ENCODE results near the gene BOD1L1.

DNA sequence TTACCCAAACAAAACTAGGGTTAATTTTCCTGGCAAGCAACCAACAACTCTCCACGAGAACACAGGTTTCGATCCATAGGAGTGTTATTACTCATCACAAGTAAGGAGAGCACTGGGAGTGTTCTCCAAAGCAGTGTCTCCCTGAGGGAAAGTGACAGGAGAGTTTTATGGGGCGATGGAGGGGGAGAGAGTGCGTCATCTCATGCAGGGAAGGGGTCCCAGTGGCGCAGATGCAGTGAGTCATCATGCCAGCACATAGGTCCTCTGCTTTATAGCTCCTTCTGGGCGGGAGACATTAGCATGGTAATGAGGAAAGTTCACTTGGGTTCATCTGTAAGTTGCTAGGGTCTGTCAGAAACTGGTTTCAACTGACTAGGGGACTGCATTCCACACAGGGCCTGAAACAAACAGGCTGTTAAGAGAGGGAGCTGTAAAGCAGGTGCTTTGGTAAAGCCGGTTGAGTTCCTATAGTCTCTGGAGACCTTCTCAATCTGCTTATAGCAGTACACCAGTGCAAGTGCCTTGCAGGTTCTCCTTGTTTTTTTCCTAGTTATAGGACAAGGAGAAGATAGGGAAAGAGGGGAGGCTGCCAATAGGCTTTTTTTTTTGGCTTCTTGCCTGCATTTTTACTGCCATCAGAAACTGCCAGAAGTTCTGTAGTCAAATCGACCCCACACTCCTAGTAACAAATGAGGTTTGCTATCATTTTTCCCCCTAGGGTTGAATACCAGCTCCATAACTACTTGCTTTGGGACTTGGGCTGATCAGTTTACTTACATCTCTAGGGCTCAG, 12.8 kb upstream of the BOD1L1 start:
- TF ChIP-seq, protein P1, sequence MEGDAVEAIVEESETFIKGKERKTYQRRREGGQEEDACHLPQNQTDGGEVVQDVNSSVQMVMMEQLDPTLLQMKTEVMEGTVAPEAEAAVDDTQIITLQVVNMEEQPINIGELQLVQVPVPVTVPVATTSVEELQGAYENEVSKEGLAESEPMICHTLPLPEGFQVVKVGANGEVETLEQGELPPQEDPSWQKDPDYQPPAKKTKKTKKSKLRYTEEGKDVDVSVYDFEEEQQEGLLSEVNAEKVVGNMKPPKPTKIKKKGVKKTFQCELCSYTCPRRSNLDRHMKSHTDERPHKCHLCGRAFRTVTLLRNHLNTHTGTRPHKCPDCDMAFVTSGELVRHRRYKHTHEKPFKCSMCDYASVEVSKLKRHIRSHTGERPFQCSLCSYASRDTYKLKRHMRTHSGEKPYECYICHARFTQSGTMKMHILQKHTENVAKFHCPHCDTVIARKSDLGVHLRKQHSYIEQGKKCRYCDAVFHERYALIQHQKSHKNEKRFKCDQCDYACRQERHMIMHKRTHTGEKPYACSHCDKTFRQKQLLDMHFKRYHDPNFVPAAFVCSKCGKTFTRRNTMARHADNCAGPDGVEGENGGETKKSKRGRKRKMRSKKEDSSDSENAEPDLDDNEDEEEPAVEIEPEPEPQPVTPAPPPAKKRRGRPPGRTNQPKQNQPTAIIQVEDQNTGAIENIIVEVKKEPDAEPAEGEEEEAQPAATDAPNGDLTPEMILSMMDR (conservative IDR thresholded peaks at IDR 0.05; ENCODE audit: low read depth, low read length): no peak
- no peak for TF ChIP-seq EZH2 (IDR thresholded peaks at IDR 0.05; ENCODE audit: low read length, unreplicated experiment)

All from PC-3 (cell line).